GM19395 (cell line): ENCODE measurements around the gene TSGA10IP.
"Not testable (repeated sequence)": the region's sequence is repeated elsewhere in the genome, so short reads cannot be mapped to it uniquely, and the experiment has no call there.

Experiments used
- ATAC-seq: cut with Tn5 transposase; IDR thresholded peaks from one replicate; pipeline ENCODE4 v1.9.1; 2021; ENCODE audit warnings: mild to moderate bottlenecking, moderate library complexity; ENCODE audit not compliant: unreplicated experiment

Gene TSGA10IP

DNA sequence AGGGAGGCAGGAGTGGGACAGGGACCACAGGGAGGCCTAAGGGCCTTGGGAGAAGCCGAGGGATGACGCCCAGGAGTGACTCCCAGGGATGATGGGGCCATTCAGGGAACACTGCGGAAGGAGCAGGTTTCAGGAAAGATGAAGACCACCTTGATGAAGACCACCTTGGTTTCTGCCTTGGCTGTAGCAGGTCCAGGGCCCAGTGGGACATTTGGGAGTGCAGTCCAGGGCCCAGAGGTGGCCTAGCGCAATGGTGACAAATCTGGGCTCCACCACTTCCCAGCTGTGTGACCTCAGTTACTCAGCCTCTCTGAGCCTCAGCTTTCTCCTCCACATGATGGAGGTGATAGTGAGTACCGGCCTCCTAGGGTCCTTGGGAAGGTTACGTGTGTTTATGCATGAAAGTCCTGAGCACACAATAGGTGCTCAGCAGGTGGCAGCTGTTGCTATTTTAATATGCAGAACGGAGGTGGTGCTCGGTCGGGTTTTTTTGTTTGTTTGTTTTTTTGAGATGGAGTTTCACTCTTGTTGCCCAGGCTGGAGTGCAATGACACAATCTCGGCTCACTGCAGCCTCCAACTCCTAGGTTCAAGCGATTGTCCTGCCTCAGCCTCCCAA is 770 bp downstream of the TSGA10IP start:
- no peak for ATAC-seq

DNA sequence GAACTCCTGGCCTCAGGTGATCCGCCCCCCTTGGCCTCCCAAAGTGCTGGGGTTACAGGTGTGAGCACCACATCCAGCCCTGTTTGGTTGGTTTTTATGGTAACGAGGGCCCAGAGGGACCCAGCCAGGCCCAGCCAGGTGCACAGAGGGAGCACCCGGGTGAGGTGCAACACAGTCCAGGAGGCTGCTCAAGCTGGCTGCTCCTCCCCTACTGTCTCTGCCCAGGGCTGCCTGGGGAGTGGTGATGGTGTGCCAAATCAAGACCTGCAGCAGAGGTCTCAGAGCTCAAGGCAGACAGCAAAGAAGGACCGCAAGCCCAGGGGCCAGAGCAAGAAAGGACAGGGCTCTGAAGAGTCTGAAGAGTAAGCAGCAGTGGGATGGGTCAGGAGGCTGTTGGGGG is 1.4 kb downstream of the TSGA10IP start:
- ATAC-seq = no peak

GRCh38 chr11:65947133-65947532 is 1.9 kb downstream of the TSGA10IP start:
- ATAC-seq = no peak

DNA sequence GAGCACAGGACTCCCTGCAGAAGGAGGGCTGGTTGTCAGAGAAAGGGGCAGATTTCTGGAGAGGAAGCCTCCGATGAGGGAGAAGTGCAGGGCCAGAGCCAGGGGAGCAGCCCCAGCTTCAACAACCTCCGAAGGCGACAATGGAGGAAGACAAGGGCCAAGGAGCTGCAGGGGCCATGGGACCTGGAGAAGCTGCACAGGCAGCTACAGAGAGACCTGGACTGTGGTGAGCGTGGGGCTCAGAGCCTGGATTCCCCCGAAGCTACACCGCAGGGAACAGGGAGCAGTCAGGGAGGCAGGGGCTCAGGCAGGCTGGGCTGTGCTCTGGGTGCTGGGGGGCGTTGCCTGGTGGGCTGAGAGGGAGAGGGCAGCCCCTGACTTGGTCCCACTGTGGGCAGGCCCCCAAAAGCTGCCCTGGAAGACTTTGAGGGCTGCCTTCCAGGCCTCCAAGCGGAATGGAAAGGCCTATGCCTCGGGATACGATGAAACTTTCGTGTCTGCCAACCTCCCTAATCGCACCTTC is 2.4 kb downstream of the TSGA10IP start:
- no peak for ATAC-seq

DNA sequence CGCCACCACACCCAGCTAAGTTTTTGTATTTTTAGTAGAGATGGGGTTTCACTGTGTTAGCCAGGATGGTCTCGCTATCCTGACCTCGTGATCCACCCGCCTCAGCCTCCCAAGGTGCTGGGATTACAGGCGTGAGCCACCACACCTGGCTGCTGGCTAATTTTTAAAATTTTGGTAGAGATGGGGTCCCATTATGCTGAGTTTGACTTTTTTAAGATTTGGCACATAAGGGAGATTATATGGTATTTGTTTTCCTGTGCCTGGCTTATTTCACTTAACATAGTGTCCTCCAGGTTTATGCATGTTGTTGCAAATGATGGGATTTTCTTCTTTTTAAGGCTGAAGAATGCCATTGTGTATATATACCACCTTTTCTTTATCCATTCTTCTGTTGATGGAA is 5.4 kb downstream of the TSGA10IP start:
- not testable (repeated sequence) for ATAC-seq

DNA sequence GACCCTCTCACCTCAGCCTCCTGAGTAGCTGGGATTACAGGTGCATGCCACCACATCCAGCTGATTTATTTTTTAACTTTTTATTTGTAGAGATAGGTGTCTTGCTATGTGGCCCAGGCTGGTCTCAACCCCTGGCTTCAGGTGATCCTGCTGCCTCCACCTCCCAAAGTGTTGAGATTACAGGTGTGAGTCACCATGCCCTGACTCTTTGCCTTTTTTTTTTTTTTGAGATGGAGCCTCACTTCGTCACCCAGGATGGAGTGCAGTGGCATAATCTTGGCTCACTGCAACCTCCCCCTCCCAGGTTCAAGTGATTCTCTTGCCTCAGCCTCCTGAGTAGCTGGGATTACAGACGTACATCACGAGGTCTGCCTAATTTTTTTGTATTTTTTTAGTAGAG is 6.4 kb downstream of the TSGA10IP start:
- ATAC-seq = not testable (repeated sequence)

GRCh38 chr11:65952052-65952521 is 6.8 kb downstream of the TSGA10IP start:
- ATAC-seq = no peak

DNA sequence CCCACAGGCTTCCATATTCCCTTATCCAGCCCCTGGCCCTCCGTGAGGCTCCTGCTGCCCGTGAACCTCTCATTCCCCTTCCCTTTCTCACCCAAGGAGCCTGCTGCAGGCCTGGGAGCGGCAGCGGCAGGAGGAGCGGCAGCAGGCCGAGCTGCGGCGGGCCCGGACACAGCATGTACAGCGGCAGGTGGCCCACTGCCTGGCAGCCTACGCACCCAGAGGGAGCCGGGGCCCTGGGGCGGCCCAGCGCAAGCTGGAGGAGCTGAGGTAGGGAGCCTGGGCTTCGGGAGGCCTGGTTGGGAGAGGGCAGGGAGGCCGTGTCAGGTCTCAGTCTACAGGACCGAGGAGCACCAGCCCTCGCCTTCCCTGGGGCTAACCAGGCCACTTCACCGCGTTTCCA is 8.2 kb downstream of the TSGA10IP start:
- no peak for ATAC-seq

DNA sequence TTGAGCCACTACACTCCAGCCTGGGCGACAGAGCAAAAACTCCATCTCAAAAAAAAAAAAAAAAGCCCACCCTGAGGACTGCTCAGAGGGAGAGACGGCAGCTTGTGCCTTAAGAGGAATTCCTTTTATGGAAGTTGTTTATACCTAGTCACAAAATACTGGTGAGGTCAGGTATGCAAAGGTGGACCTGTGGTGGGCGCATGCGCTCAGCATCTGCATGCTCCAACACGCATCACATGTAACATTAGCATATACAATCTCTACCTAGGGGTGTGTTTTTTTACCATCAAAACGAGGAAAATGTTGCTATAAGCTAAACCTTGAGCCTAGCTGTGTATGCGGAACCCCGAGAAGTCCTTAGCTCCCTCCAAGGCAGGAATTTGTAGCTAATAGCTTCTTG is 9.5 kb downstream of the TSGA10IP start:
- no peak for ATAC-seq

GRCh38 chr11:65958291-65958690 is 13.0 kb downstream of the TSGA10IP start:
- ATAC-seq = no peak

GRCh38 chr11:65958774-65959420 is 13.6 kb downstream of the TSGA10IP start:
- ATAC-seq = no peak

DNA sequence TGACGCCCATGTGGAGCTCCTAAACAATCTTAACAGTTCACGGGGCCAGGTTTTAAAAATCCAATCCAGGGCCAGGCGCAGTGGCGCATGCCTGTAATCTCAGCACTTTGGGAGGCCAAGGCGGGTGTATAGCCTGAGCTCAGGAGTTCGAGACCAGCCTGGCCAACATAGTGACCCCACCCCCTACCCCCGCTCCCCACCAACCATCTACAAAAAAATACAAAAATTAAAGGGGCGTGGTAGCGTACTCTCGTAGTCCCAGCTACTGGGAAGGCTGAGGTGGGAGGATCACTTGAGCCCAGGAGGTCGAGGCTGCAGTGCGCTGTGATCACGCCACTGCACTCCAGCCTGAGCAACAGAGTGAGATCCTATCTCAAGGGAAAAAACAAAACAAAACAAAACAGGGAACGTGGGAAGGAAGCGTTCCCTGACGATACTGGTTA is 15.6 kb downstream of the TSGA10IP start:
- ATAC-seq = no peak

DNA sequence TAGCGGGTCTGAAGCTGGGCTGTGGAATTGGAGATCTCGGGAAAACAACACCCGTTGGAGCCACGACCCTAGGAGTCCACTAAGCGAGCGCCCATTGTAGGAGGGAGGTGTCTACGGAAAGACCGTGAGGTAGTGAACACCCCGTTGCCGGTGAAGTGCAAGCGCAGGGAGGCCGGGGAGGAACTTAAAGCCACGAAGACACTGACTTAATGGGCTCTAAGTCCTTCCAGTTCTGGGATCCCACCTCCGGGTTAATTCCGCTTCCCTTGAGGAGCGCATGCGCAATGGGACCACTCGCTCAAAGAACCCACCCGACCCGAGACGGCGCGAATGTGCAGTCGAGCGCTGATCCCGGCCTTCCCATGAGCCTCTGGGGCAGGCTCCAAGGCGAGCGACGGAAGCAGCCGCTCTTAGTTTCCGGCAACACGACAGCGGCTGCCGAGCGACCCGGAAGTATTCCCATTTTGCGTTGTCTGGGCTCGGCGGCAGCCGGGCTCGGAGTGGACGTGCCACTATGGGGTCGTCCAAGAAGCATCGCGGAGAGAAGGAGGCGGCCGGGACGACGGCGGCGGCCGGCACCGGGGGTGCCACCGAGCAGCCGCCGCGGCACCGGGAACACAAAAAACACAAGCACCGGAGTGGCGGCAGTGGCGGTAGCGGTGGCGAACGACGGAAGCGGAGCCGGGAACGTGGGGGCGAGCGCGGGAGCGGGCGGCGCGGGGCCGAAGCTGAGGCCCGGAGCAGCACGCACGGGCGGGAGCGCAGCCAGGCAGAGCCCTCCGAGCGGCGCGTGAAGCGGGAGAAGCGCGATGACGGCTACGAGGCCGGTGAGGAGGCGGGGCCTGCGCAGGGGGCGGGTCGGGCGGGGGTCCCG is 16.2 kb downstream of the TSGA10IP start, which contains the start of gene SART1:
Gene SART1 (plus strand): TSS at position 468 of the 874 bp plus-strand sequence. CDS start 47 bp downstream, at position 515.
- peak; percentile 60 for ATAC-seq

- peak; percentile 3 for ATAC-seq
Observed at GRCh38 chr11:65962141-65962564, 16.9 kb downstream of the TSGA10IP start.

GRCh38 chr11:65964906-65965305 is 19.6 kb downstream of the TSGA10IP start:
- no peak for ATAC-seq

DNA sequence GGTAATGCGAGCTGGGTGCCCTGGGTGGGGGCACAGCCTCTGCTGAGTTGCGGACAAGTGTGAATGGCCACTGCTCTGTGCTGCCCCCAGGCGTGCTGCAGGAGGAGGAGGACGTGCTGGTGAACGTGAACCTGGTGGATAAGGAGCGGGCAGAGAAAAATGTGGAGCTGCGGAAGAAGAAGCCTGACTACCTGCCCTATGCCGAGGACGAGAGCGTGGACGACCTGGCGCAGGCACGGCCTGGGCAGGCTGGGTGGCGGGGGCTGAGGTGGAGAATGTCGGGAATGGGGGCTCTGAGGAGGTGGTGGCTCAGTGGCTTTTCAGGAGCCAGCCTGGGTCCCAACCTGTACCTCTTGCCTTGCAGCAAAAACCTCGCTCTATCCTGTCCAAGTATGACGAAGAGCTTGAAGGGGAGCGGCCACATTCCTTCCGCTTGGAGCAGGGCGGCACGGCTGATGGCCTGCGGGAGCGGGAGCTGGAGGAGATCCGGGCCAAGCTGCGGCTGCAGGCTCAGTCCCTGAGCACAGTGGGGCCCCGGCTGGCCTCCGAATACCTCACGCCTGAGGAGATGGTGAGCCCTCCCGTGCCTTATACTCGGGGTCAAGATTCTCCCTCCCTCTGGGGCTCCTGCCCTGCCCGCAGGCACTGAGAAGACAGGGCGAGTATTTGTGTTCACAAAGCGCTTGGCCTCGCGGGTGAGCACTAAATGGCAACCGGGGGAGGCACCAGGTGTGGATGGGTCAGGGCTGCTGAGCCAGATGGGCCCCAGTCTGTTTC is 20.9 kb downstream of the TSGA10IP start:
- no peak for ATAC-seq

- ATAC-seq = no peak
Observed at GRCh38 chr11:65967329-65967934, 22.2 kb downstream of the TSGA10IP start.

DNA sequence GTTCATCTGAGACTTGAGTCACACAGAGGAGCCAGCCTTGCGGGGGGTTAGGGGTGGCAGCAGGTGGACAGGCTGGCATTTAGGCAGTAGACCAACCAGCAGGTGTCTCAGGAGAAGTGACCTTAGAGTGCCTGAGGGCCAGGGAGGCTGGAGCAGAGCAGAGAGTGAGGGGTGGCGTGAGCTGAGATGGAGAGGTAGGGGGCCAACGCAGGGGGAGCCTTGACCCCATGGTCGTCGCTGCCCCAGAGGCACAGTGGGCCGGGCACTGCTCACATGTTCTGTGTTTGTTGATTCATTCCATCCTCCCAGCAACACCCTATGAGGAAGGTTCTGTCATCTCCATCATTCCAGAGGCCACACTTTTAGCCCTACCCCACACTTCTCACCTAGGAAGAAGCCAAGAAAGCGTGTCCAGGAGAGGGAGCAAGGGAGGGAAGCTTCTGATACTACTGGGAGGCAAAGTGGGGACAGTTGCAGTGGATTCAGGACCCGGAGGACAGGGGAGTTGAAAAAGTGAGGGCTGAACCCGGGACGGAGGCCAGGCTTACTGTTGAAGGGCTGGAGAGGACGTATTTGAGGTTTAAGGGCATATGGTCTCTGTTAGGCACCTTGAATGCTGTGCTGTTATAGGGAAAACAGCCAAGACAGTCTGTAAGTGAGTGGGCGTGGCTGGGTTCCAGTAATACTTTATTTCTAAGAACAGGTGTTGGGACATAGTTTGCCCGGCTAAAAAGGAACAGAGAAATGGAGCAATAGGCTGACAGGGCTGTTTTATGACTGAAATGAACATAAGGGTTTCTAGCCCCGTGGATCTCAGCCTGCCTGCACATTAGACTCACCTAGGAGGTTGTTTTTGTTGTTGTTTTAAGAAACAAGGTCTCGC is 23.6 kb downstream of the TSGA10IP start:
- ATAC-seq = no peak

DNA sequence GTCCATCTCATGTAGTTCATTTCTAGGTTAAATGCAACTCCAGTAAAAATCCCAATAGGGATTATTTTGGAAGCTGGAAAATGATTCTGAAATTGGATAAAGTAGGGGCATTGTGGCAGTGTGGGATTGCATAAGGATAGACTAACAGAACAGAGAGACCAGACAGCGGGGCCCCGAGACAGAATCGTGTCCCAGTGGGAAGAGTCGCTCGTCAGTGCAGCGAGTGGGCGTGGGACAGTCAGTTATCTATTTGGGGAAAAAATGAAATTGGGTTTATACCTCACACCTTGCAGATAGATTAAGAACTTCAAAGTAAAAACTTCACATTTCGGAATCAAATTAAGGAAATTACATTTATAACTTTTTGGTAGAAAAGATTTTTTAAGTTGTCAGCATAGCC is 26.8 kb downstream of the TSGA10IP start:
- ATAC-seq = no peak
